GM19397 (cell line): ENCODE data around the gene KREMEN1.

Experiments
- ATAC-seq: cut with Tn5 transposase; IDR thresholded peaks from one replicate; pipeline ENCODE4 v1.9.1; 2021; ENCODE audit warnings: mild to moderate bottlenecking, moderate library complexity; ENCODE audit not compliant: unreplicated experiment

Gene KREMEN1

DNA sequence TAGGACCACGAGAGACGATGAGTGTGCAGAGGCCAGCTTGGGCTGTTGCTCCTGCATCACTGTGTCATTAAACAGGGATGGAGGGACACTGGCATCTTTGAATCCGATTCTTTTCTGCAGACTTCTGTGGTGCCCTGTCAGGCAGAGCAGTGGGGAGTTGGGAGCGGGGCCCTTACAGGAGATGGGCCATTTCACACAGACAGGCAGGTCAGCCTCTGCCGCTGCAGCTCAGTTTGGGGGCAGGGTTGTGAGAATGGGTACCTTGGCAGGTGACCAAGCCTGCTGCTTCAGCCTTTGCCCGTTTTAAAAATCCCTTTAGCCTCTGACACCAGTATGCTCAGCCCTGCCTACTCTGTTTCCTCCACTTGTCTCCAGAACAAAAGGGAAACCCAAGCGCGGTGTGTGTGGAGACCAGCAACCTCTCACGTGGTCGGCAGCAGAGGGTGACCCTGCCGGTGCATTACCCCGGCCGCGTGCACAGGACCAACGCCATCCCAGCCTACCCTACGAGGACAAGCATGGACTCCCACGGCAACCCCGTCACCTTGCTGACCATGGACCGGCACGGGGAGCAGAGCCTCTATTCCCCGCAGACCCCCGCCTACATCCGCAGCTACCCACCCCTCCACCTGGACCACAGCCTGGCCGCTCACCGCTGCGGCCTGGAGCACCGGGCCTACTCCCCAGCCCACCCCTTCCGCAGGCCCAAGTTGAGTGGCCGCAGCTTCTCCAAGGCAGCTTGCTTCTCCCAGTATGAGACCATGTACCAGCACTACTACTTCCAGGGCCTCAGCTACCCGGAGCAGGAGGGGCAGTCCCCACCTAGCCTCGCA is 23.8 kb upstream of the KREMEN1 start:
- no peak for ATAC-seq

- ATAC-seq = no peak
Observed at GRCh38 chr22:29049655-29050263, 23.1 kb upstream of the KREMEN1 start.

DNA sequence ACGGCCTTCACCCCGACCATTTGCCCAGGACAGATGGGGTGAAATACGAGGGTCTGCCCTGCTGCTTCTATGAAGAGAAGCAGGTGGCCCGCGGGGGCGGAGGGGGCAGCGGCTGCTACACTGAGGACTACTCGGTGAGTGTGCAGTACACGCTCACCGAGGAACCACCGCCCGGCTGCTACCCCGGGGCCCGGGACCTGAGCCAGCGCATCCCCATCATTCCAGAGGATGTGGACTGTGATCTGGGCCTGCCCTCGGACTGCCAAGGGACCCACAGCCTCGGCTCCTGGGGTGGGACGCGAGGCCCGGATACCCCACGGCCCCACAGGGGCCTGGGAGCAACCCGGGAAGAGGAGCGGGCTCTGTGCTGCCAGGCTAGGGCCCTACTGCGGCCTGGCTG is 22.4 kb upstream of the KREMEN1 start:
- ATAC-seq = no peak

DNA sequence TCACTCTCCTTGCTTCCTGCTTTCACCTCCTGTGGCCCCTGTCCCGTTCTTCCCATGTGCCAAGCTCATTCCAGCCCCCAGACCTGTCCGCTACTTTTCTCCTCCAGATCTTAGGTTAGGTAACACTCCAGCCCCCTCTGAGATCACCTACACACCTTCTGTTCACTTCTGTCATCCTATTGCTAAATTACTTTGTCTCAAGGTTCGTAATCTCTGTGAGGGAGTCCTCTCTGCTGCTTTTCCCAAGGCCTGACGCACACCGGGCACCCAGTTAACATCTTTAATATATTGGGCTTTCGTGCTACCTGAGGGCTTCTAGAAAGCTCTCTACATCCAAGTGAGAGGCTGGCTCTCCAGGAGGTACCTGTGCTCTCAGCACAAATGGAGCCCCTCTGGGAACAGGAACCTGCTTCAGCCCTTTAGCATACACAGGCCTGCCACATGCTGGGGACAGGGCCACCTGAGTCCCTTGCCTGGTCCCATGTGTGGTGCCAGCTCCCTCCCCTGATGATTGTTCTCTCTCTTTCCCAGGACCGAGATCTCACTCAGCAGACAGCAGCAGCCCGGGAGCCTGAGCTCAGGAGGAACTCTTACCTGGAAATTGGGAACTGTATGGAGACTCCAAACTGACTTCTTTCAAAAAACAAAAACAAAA is 19.7 kb upstream of the KREMEN1 start:
- ATAC-seq = no peak

DNA sequence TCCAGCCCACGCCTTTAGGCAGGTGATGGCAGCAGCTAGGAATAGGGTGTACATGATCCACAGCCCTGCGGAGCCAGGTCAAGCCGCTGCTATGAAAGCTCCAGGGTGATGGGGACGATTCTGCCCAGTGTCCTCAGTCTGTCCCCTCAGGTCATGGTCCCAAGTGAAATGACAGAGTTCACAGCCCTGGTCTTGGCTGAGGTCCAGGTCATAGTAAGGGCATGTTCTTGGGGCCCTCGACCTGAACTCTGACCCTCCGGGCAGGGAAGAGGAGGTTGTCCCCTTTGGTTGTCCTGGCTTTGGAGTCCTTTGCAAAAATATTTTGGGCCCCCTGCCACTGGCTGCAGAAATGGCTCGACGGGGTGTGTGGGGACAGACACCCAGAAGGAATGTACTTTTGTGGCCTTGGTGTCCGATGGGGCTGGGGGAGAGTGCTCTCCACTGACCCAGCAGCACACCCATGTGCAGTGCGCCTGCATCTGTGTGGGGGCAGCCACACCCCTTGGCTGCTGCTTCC is 18.5 kb upstream of the KREMEN1 start:
- no peak for ATAC-seq

- no peak for ATAC-seq
Observed at GRCh38 chr22:29055192-29055830, 17.5 kb upstream of the KREMEN1 start.

- no peak for ATAC-seq
Observed at GRCh38 chr22:29056472-29056871, 16.4 kb upstream of the KREMEN1 start.

GRCh38 chr22:29060251-29060869 is 12.5 kb upstream of the KREMEN1 start:
- ATAC-seq = no peak

GRCh38 chr22:29060931-29061330 is 11.9 kb upstream of the KREMEN1 start:
- no peak for ATAC-seq

- ATAC-seq = no peak
Observed at GRCh38 chr22:29061773-29062172, 11.1 kb upstream of the KREMEN1 start, which contains the start of gene C22orf31. Gene C22orf31 (minus strand): TSS chr22:29061831. CDS start chr22:29061792, 39 bp downstream.

- no peak for ATAC-seq
Observed at GRCh38 chr22:29062286-29062821, 10.5 kb upstream of the KREMEN1 start.

DNA sequence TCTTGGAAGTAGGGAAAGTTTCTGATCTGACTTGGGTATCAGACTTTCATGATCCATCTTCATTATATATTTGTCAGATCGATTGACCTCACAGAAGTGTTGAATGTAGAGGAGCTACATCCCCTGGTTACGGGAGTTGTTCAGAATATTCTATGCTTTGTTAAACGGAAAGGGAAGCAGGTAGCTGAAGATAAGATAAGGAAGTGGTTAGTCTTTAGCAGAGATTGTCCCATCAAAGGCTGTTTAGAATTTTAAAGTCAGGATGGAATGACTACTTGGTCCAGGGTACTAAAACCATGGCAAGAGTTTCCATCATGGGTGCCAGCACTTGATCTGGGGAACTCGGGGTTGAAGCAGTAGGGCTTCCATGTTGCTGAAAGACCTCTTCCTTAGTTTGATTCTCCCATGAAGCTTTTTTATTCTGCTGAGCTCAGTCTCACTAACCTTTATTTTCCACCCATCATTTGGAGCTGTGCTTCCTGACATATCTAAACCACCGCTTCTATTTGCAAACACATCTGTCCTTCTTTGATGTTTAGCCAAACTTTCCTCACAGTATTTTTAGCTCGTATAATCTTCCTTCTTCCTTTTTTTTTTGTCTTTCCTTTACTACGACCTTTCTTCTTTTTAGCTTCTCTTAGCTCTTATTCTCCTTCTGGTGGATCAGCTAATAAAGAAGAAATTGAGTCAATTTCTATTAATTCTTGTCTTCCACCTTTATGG is 7.2 kb upstream of the KREMEN1 start:
- ATAC-seq = no peak

- ATAC-seq = no peak
Observed at GRCh38 chr22:29069463-29069862, 3.4 kb upstream of the KREMEN1 start.

DNA sequence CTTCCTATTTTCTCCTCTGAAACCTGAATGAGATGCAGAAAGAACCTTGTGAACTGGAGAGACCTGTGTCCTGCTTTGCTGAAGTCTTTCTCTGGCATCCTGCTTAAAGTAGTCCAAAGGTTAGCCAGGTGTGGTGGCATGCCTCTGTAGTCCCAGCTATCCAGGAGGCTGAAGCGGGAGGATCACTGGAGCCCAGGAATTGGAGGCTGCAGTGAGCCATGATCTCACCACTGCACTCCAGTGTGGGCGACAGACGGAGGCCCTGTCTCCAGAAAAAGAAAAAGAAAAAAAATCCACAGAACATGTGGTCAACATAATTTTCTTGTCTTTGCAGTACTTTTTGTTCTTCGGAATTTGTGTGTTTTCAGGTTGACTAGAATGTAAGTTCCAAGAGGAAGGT is 2.3 kb upstream of the KREMEN1 start:
- no peak for ATAC-seq

- ATAC-seq = no peak
Observed at GRCh38 chr22:29071261-29072045, 1.4 kb upstream of the KREMEN1 start.

GRCh38 chr22:29072193-29072978 is 449 bp upstream of the KREMEN1 start:
- peak; percentile 90 for ATAC-seq

DNA sequence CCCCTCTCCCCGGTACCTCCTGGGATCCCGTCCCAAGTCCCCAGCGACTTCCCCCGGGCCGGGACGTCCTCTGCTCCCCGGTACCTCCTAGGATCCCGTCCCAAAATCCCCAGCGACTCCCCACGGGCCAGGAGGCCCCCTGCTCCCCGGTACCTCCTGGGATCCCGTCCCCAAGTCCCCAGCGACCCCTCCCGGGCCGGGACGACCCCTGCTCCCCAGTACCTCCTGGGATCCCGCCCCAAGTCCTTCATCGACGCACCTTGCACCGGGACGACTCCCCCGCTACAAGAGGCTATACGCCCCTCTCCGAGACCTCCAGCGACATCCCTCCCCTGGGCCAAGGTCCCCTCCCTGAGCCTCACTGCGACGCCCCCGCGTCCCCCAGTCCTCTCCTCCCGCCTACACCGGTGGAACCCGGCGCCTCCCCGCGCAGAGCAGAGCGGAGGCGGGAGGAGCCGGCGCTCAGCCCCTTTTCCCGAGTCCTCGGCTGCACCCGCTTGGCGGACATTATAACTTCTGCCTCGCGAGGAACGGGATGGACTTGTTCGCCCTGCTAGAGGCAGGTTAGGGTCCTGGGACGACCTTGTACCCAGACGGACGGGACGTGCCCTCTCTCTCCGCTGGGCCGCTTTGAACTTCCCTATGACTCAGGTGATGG is 912 bp downstream of the KREMEN1 start:
- ATAC-seq = no peak

GRCh38 chr22:29074276-29074772 is 1.5 kb downstream of the KREMEN1 start:
- no peak for ATAC-seq
